HG02798 (cell line): Measurements from ENCODE around the gene ABT1.

Source experiments
- ATAC-seq: cut with Tn5 transposase; IDR thresholded peaks from one replicate; pipeline ENCODE4 v1.9.1; 2021; ENCODE audit warnings: mild to moderate bottlenecking; ENCODE audit not compliant: unreplicated experiment, poor library complexity

The ABT1 gene

GRCh38 chr6:26571592-26572296 is 25.0 kb upstream of the ABT1 start:
- ATAC-seq, result no peak

- no peak for ATAC-seq
Measured at GRCh38 chr6:26575494-26575939, 21.2 kb upstream of the ABT1 start.

GRCh38 chr6:26576407-26576843 is 20.3 kb upstream of the ABT1 start:
- ATAC-seq, result no peak

- peak; percentile 43 for ATAC-seq
Measured at GRCh38 chr6:26576929-26577719, 19.6 kb upstream of the ABT1 start.

GRCh38 chr6:26577720-26578072 is 19.1 kb upstream of the ABT1 start:
- no peak for ATAC-seq

- ATAC-seq, result no peak
Measured at GRCh38 chr6:26578279-26578678, 18.5 kb upstream of the ABT1 start.

GRCh38 chr6:26578741-26579140 is 18.0 kb upstream of the ABT1 start:
- no peak for ATAC-seq

GRCh38 chr6:26581164-26581915 is 15.4 kb upstream of the ABT1 start:
- ATAC-seq, result no peak

GRCh38 chr6:26588965-26589364 is 7.8 kb upstream of the ABT1 start:
- ATAC-seq, result no peak

- ATAC-seq, result no peak
Measured at GRCh38 chr6:26592649-26593048, 4.1 kb upstream of the ABT1 start.

- ATAC-seq, result no peak
Measured at GRCh38 chr6:26593278-26594130, 3.2 kb upstream of the ABT1 start.

GRCh38 chr6:26594131-26594498 is 2.6 kb upstream of the ABT1 start:
- no peak for ATAC-seq

- ATAC-seq, result no peak
Measured at GRCh38 chr6:26594730-26595632, 1.8 kb upstream of the ABT1 start.

- peak; percentile 67 for ATAC-seq
Measured at GRCh38 chr6:26595669-26596269, 984 bp upstream of the ABT1 start.

GRCh38 chr6:26597389-26597766 is 625 bp downstream of the ABT1 start:
- no peak for ATAC-seq

- ATAC-seq, result no peak
Measured at GRCh38 chr6:26597821-26598220, 1.1 kb downstream of the ABT1 start.

- no peak for ATAC-seq
Measured at GRCh38 chr6:26598267-26598666, 1.5 kb downstream of the ABT1 start.

- ATAC-seq, result no peak
Measured at GRCh38 chr6:26599134-26599533, 2.4 kb downstream of the ABT1 start.

GRCh38 chr6:26599591-26599990 is 2.8 kb downstream of the ABT1 start:
- ATAC-seq, result no peak
